Fibroblast of upper back skin (primary cell): ENCODE data around the gene OXGR1.
A peak's percentile ranks its signal among the peaks of the same experiment; 100 is the strongest.
"Not testable (repeated sequence)": the region's sequence is repeated elsewhere in the genome, so short reads cannot be mapped to it uniquely, and the experiment has no call there.

ENCODE experiments used
- DNase-seq: peaks from one replicate; pipeline ENCODE4 v3.0.0-alpha.2; 2013

OXGR1 gene

GRCh38 chr13:97004886-97005285 lies 10.6 kb upstream of the OXGR1 start:
- DNase-seq = peak; percentile 45

- DNase-seq = peak; percentile 79
Observed at GRCh38 chr13:97004096-97004876, 10.0 kb upstream of the OXGR1 start.

DNA sequence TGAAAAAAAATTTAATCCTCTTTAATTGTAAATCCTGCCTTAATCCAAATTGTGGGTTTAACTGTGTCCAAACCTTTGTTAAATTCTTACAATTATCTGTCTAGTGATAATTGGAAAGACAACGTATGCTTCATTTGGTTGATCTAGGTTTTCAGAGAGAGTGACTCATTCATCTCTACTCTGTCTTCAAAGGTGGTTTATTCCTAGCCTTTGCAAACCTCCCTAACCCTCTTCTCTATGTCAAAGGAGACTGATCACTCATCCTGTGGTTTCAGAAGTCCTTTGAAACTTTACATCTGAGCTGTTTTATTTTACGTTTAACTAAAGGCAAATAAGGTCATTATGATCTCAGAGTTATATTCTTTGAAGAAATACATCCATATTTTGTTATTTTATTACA lies 8.8 kb upstream of the OXGR1 start:
- peak; percentile 46 for DNase-seq

GRCh38 chr13:97002581-97002980 lies 8.3 kb upstream of the OXGR1 start:
- peak; percentile 32 for DNase-seq

DNA sequence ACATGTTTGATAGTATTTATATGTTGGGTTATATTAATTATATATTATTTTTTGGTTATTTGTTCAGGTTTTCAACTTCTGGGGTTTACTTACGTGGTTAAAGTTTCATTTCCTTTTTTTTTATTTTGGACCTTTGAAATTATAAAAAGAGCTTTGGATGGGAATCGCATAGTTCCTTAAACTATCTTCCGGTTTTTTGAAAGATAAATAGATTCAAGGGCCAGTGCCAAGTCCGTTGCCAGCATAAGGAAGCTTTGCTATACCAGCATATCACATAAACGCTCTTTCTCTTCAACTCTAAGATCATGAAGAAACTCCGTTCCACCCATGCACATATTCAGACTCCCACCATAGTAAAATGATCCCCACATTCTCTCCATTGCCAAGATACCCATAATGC lies 7.4 kb upstream of the OXGR1 start:
- DNase-seq = no peak

- peak; percentile 56 for DNase-seq
Observed at GRCh38 chr13:97000295-97000925, 6.1 kb upstream of the OXGR1 start.

DNA sequence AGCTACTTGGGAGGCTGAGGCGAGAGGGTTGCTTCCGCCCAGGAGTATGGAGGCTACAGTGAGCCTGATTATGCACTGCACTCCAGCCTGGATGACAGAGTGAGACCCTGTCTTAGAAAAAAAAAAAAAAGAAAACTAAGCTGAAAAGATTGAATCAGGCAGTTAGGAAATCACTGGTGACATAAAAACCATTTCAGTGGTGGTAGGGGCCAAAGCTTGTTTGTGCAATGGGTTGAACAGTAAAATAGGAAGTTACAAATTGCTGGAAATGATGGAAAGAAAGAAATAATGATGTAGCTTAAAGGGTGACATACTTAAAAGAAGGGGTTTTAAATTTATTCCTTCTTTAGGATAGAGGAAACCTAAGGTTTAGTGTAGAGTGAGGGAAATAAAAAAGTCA lies 4.8 kb upstream of the OXGR1 start:
- DNase-seq = no peak

GRCh38 chr13:96998051-96998450 lies 3.8 kb upstream of the OXGR1 start:
- DNase-seq = no peak

- no peak for DNase-seq
Observed at GRCh38 chr13:96996886-96997285, 2.6 kb upstream of the OXGR1 start.

DNA sequence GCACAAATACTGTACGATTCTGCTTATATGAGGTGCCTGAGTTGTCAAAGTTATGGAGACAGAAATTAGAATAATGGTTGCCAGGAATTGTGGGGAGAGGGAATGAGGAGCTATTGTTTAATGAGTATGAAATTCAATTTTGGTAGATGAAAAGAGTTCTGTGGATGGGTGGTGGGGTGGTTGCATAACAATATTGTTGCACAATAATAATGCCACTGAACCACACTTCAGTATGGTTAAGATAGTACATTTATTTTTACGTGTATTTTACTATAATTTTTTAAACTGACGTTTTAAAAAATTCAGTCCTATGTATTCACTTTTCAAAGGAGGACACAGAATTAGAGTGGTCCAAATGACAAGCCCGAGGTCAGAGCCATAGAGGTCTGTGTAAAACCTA lies 1.8 kb upstream of the OXGR1 start:
- no peak for DNase-seq

DNA sequence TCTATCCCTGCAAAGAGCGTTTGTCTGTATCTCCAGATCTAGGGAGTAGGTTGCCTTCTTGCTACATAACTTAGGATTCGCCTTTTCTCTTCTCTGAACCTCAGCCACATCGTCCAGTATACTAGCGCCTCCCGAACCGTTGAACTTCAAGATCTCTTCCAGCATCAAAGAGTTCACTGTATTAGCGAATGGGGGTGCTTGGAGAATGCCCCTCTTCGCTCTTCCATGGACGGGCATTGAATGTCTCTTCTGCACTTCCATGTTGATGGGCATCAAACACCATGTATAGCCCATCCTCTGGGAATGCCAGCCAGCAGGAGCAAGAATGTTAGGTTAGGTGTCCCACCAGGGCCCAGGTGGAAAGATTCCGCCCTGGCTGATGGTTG lies 575 bp upstream of the OXGR1 start:
- DNase-seq = no peak

GRCh38 chr13:96993634-96994016 lies 651 bp downstream of the OXGR1 start:
- no peak for DNase-seq

DNA sequence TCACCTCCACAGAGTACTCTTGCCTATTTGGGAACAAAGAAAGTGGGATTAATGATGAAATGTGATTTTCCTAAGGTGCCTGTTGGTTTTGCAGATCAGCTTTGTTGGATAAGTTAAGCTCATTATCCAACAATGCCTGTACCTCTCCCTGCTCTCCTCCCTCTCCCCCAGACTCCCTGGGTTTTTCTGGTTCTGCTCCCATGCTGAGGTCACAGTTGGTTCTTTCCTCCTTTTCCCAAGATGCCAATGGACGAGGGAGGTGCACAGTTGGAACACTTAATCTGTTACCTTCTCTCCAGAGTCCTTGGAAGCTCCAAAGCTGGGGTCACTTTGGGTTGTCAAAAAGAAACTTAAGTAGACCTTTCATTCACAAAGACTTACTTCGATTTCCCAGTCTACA lies 1.6 kb downstream of the OXGR1 start:
- DNase-seq = no peak

DNA sequence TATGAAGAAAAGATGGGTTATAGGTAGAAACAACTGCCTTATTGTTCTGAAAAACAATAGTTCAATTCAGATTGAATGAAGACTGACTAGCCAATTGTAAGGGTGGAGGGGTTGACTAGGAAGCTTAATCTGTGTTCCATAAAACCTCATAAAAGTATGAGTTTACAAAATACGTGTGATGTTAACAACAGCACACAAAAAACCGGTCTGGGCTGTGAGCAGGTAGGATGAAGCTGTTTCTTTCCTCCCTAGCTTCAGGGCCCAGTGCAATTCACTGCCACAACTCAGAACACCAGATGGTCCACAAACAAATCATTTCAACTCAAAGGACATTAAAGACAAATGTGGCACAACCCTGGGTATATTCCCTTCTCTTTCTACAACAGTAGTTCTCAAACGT lies 3.2 kb downstream of the OXGR1 start:
- no peak for DNase-seq

DNA sequence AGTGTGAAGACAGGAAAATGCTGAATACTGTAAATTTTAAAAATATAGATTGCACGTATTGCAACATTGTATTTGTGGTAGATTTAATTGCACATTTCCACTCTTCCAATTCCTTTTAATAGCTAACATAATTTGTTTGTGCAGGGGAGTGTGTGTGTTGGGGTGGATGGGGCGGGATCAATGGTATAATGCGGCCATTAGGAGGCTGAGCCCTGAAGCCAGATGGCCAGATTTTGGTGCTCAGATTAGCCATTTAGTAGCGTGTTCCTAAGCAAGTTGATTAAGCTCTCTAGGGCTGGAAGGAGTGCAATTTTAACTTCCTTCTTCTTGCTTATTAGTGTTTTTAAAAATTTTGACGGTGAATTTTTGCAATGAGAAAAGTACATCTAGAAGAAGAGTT lies 5.8 kb downstream of the OXGR1 start:
- no peak for DNase-seq

GRCh38 chr13:96984051-96984508 lies 10.2 kb downstream of the OXGR1 start:
- no peak for DNase-seq

GRCh38 chr13:96982672-96983071 lies 11.6 kb downstream of the OXGR1 start:
- no peak for DNase-seq

GRCh38 chr13:96979861-96980260 lies 14.4 kb downstream of the OXGR1 start:
- DNase-seq = not testable (repeated sequence)

DNA sequence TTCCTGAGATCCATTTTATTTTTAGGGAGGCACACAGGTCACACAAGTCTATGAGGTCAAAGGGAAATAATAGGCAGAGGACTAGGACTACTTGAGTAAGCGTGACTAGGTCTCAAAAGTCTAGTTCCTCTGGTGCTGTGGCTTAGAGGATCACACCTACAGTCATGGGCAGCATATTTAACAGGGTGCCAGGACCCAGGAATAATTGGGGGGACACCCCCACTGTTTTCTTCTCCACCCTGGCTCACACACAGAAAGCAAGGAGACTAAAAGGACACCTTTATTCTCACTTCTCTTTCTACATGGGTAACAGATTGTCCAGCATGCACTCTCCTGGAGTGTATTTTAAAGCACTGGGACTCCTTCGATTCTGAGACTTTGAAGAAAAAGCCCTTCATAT lies 26.2 kb downstream of the OXGR1 start:
- DNase-seq = no peak

GRCh38 chr13:96967248-96967745 lies 27.0 kb downstream of the OXGR1 start:
- DNase-seq = no peak

GRCh38 chr13:96966415-96967102 lies 27.7 kb downstream of the OXGR1 start:
- DNase-seq = no peak

- no peak for DNase-seq
Observed at GRCh38 chr13:96963786-96964475, 30.3 kb downstream of the OXGR1 start.

DNA sequence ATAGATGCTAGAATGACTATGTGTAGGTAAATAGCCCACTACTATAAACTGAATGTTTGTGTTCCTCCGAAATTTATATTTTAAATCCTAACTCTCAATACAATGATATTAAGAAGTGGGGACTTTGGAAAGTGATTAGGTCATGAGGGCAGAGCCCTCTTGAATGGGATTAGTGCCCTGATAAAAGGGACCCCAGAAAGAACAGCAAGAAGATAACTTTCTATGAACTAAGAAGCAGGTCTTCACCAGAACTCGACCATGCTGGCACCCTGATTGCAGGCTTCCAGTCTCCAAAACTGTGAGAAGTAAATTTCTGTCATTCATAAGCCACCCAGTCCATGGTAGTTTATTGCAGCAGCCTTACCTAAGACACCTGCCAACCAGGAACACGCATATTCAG lies 33.9 kb downstream of the OXGR1 start:
- no peak for DNase-seq
